ENCODE results near the gene ZNRF4. TPM values are rescaled to one million over a fixed set of nuclear protein-coding genes. Genes with fewer than 3 reads are reported as not detected.

ZNRF4 gene
- total RNA-seq, 2 experiments from 2014 or later, result not detected

GRCh38 chr19:5448374-5448773, 6.8 kb upstream of the ZNRF4 start:
- CTCF ChIA-PET, result no interaction called here
- no peak for DNase-seq
- Mint-ChIP-seq H3K27me3 (no peaks in the 10 kb centered on the region), H3K27ac (no peak overlapping the region), H3K4me3 (no peak overlapping the region), H3K36me3 (ENCODE audit: low read depth) (no peaks in the 10 kb centered on the region), H3K9me3 (no peaks in the 10 kb centered on the region), H3K4me1 (no peaks in the 10 kb centered on the region)
- POLR2A ChIA-PET, result no interaction called here

GRCh38 chr19:5450482-5451126, 4.6 kb upstream of the ZNRF4 start:
- ChIA-PET POLR2A (no interaction called here), CTCF (no interaction called here)

GRCh38 chr19:5451494-5451893, 3.7 kb upstream of the ZNRF4 start:
- Mint-ChIP-seq H3K4me3 (no peak overlapping the region), H3K9me3 (no peaks in the 10 kb centered on the region), H3K27ac (no peak overlapping the region), H3K27me3 (no peaks in the 10 kb centered on the region), H3K36me3 (ENCODE audit: low read depth) (no peaks in the 10 kb centered on the region), H3K4me1 (no peaks in the 10 kb centered on the region)
- CTCF ChIA-PET, result no interaction called here
- DNase-seq, result no peak
- POLR2A ChIA-PET, result no interaction called here

More at GRCh38 chr19:5450482-5451126, 4.6 kb upstream of the ZNRF4 start:
- Mint-ChIP-seq H3K27me3 (no peaks in the 10 kb centered on the region), H3K4me3 (no peak overlapping the region), H3K9me3 (no peaks in the 10 kb centered on the region), H3K27ac (no peak overlapping the region), H3K4me1 (no peaks in the 10 kb centered on the region), H3K36me3 (ENCODE audit: low read depth) (no peaks in the 10 kb centered on the region)
- DNase-seq, result no peak

GRCh38 chr19:5452594-5453565, 2.3 kb upstream of the ZNRF4 start:
- no peak for DNase-seq
- no peaks in the 10 kb centered on the region for H3K27me3 Mint-ChIP-seq
- CTCF ChIA-PET, result interaction anchor here (0.7 kb wide), 1 partner anchor 43 kb away, joined by 4 read pairs; no protein-coding TSS in a partner anchor
- no peaks in the 10 kb centered on the region for H3K9me3 Mint-ChIP-seq
- no peak overlapping the region for H3K4me3 Mint-ChIP-seq
- no peaks in the 10 kb centered on the region for H3K36me3 Mint-ChIP-seq (ENCODE audit: low read depth)
- no peaks in the 10 kb centered on the region for H3K4me1 Mint-ChIP-seq
- POLR2A ChIA-PET, result no interaction called here
- no peak overlapping the region for H3K27ac Mint-ChIP-seq

- no peaks in the 10 kb centered on the region for H3K27me3 Mint-ChIP-seq
- no peak overlapping the region for H3K4me3 Mint-ChIP-seq
- H3K9me3 Mint-ChIP-seq, result peaks cover 3% of the 10 kb centered on the region
- CTCF ChIA-PET, result no interaction called here
- no peak overlapping the region for H3K27ac Mint-ChIP-seq
- POLR2A ChIA-PET, result no interaction called here
- no peaks in the 10 kb centered on the region for H3K36me3 Mint-ChIP-seq (ENCODE audit: low read depth)
- H3K4me1 Mint-ChIP-seq, result no peaks in the 10 kb centered on the region
- no peak for DNase-seq
These were observed 474 bp upstream of the ZNRF4 start for GRCh38 chr19:5454743-5455142.

GRCh38 chr19:5456130-5456840, 1.1 kb downstream of the ZNRF4 start:
- H3K27me3 Mint-ChIP-seq, result no peaks in the 10 kb centered on the region
- CTCF ChIA-PET, result no interaction called here
- H3K4me3 Mint-ChIP-seq, result no peak overlapping the region

DNA sequence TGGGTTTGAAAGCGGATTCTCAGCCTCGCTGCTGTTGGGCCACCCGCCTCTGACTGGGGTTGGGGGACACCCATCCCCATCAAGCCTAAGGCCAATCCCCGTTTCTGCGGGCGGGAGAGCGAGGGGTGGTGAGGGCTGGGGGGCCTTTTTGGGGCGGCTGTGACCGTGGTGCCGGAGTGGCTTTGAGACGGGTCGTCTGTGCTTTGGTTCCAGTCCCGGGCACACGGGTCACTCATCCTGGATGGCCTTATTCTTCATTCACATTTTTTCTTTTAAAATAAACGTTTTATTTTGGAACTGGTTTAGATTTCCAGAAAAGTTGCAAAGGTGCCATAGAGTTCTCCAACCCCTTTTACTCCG, 1.6 kb downstream of the ZNRF4 start:
- no peak overlapping the region for H3K27ac Mint-ChIP-seq
- POLR2A ChIA-PET, result no interaction called here
- no peak overlapping the region for H3K4me3 Mint-ChIP-seq

More at GRCh38 chr19:5456130-5456840, 1.1 kb downstream of the ZNRF4 start:
- Mint-ChIP-seq H3K4me1 (no peaks in the 10 kb centered on the region), H3K36me3 (ENCODE audit: low read depth) (no peaks in the 10 kb centered on the region), H3K9me3 (peaks cover 3% of the 10 kb centered on the region), H3K27ac (no peak overlapping the region)
- POLR2A ChIA-PET, result no interaction called here
- no peak for DNase-seq

GRCh38 chr19:5457709-5458108, 2.5 kb downstream of the ZNRF4 start:
- ChIA-PET CTCF (no interaction called here), POLR2A (no interaction called here)
- Mint-ChIP-seq H3K27me3 (no peaks in the 10 kb centered on the region), H3K36me3 (ENCODE audit: low read depth) (no peaks in the 10 kb centered on the region), H3K4me1 (no peaks in the 10 kb centered on the region), H3K27ac (no peak overlapping the region), H3K4me3 (no peak overlapping the region), H3K9me3 (peaks cover 3% of the 10 kb centered on the region)
- DNase-seq, result no peak

More for the DNA sequence above, 1.6 kb downstream of the ZNRF4 start:
- CTCF ChIA-PET, result no interaction called here
- Mint-ChIP-seq H3K27me3 (no peaks in the 10 kb centered on the region), H3K9me3 (peaks cover 3% of the 10 kb centered on the region), H3K36me3 (ENCODE audit: low read depth) (no peaks in the 10 kb centered on the region), H3K4me1 (no peaks in the 10 kb centered on the region)
- DNase-seq, result no peak

GRCh38 chr19:5458420-5458819, 3.2 kb downstream of the ZNRF4 start:
- POLR2A ChIA-PET, result no interaction called here
- Mint-ChIP-seq H3K4me1 (no peaks in the 10 kb centered on the region), H3K4me3 (no peak overlapping the region)

GRCh38 chr19:5459360-5459759, 4.1 kb downstream of the ZNRF4 start:
- Mint-ChIP-seq H3K27me3 (no peaks in the 10 kb centered on the region), H3K4me1 (no peaks in the 10 kb centered on the region), H3K9me3 (peaks cover 3% of the 10 kb centered on the region), H3K36me3 (ENCODE audit: low read depth) (no peaks in the 10 kb centered on the region), H3K4me3 (no peak overlapping the region), H3K27ac (no peak overlapping the region)
- no peak for DNase-seq
- CTCF ChIA-PET, result no interaction called here
- POLR2A ChIA-PET, result no interaction called here

More at GRCh38 chr19:5458420-5458819, 3.2 kb downstream of the ZNRF4 start:
- no peak overlapping the region for H3K27ac Mint-ChIP-seq
- H3K9me3 Mint-ChIP-seq, result peaks cover 3% of the 10 kb centered on the region
- CTCF ChIA-PET, result interaction anchor here (0.6 kb wide), 1 partner anchor 438 kb away, joined by 4 read pairs; no protein-coding TSS in a partner anchor
- no peak for DNase-seq
- no peaks in the 10 kb centered on the region for H3K36me3 Mint-ChIP-seq (ENCODE audit: low read depth)
- no peaks in the 10 kb centered on the region for H3K27me3 Mint-ChIP-seq

DNA sequence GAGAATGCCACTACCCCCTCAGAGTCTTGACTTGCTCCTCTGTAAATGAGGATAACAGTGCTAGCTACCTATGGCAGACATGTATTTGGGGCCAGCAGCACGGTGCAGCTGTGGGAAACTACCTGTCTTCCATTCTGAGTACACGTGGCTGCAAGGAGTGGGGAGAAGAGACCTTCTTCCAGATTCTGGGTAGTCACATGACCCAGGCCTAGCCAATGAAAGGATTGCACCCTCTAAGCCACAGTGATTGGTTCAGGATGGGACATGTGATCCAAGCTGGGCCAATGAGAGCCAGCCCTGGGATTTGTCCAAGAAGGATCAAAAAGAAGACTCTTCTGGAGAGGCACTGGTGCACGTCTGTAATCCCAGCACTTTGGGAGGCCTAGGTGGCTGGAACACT, 5.5 kb downstream of the ZNRF4 start:
- no peaks in the 10 kb centered on the region for H3K4me1 Mint-ChIP-seq
- H3K36me3 Mint-ChIP-seq (ENCODE audit: low read depth), result no peaks in the 10 kb centered on the region
- no peak overlapping the region for H3K27ac Mint-ChIP-seq
- no peak overlapping the region for H3K4me3 Mint-ChIP-seq
- H3K9me3 Mint-ChIP-seq, result peaks cover 3% of the 10 kb centered on the region
- ChIA-PET CTCF (interaction anchor here (0.6 kb wide), 1 partner anchor 297 kb away, joined by 4 read pairs; no protein-coding TSS in a partner anchor), POLR2A (no interaction called here)
- no peaks in the 10 kb centered on the region for H3K27me3 Mint-ChIP-seq
- DNase-seq, result no peak

DNA sequence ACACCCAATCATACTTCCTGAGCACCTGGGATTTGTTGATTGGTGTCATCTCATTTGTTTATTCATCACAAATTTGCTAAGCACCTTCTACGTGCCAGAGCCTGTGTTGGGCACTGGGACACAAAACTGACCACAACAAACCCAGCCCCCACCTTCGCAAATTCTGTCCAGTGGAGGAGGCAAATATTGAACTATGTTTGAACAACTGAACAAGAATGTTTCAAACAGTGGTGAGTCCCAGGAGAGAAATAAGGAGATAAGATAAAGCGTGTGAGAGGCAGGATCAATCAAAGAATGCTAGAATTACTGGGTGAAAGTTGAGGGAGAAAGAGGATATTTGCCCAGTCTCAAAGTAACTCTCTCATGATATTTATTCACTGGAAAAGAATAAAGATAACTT, 8.7 kb downstream of the ZNRF4 start:
- Mint-ChIP-seq H3K4me1 (no peaks in the 10 kb centered on the region), H3K36me3 (ENCODE audit: low read depth) (no peaks in the 10 kb centered on the region), H3K27ac (no peak overlapping the region), H3K4me3 (no peak overlapping the region), H3K27me3 (no peaks in the 10 kb centered on the region), H3K9me3 (no peaks in the 10 kb centered on the region)
- DNase-seq, result no peak
- CTCF ChIA-PET, result no interaction called here
- POLR2A ChIA-PET, result no interaction called here

DNA sequence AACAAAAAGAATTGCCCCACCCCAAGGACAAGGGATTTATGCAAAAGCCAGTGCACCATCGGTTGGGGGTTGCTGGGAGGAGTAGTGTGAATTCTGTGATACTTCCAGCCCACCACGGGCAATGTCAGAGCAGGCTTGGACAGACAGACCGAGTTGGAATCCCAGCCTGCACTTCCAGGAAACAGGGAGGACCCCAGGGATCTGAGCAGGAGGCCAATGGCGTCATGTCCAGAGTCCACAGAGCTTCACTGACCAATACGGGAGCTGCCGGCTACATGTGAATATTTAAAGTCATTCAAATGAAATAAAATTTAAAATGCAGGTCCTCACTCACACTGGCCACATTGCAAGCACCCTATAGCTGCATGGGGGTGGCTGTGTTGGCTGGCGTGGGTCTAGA, 10.9 kb downstream of the ZNRF4 start:
- ChIA-PET POLR2A (no interaction called here), CTCF (no interaction called here)
- Mint-ChIP-seq H3K27ac (no peak overlapping the region), H3K9me3 (no peaks in the 10 kb centered on the region), H3K36me3 (ENCODE audit: low read depth) (no peaks in the 10 kb centered on the region), H3K4me3 (no peak overlapping the region), H3K27me3 (no peaks in the 10 kb centered on the region), H3K4me1 (no peaks in the 10 kb centered on the region)
- no peak for DNase-seq
